ENCODE data around the gene PSG2.
"Not testable (repeated sequence)": the region's sequence is repeated elsewhere in the genome, so short reads cannot be mapped to it uniquely, and the experiment has no call there.

The PSG2 gene

GRCh38 chr19:43077881-43078280 is 4.6 kb downstream of the PSG2 start:
- not testable (repeated sequence) for H3K36me3 ChIP-seq (ENCODE audit: control insufficient read depth, insufficient read depth, low read length); H3K27ac ChIP-seq (ENCODE audit: low read depth, low read length); H3K9ac ChIP-seq (ENCODE audit: low read depth, low read length); H3K4me3 ChIP-seq (ENCODE audit: low read depth, low read length); H3K27me3 ChIP-seq (ENCODE audit: control insufficient read depth, insufficient read depth, low read length); H3K4me1 ChIP-seq (ENCODE audit: control insufficient read depth, insufficient read depth, low read length)
- H3K9me3 ChIP-seq (ENCODE audit: control insufficient read depth, insufficient read depth, low read length) = peaks cover 42% of the 10 kb centered on the region

GRCh38 chr19:43062418-43062817 is 20.1 kb downstream of the PSG2 start:
- not testable (repeated sequence) for H3K36me3 ChIP-seq (ENCODE audit: control insufficient read depth, insufficient read depth, low read length); H3K9ac ChIP-seq (ENCODE audit: low read depth, low read length); H3K27me3 ChIP-seq (ENCODE audit: control insufficient read depth, insufficient read depth, low read length); H3K4me3 ChIP-seq (ENCODE audit: low read depth, low read length); H3K27ac ChIP-seq (ENCODE audit: low read depth, low read length); H3K4me1 ChIP-seq (ENCODE audit: control insufficient read depth, insufficient read depth, low read length)
- peaks cover 42% of the 10 kb centered on the region for H3K9me3 ChIP-seq (ENCODE audit: control insufficient read depth, insufficient read depth, low read length)

GRCh38 chr19:43061326-43061725 is 21.2 kb downstream of the PSG2 start:
- not testable (repeated sequence) for H3K27me3 ChIP-seq (ENCODE audit: control insufficient read depth, insufficient read depth, low read length); H3K27ac ChIP-seq (ENCODE audit: low read depth, low read length); H3K4me3 ChIP-seq (ENCODE audit: low read depth, low read length)

GRCh38 chr19:43060254-43060653 is 22.2 kb downstream of the PSG2 start:
- not testable (repeated sequence) for H3K9ac ChIP-seq (ENCODE audit: low read depth, low read length); H3K4me1 ChIP-seq (ENCODE audit: control insufficient read depth, insufficient read depth, low read length); H3K36me3 ChIP-seq (ENCODE audit: control insufficient read depth, insufficient read depth, low read length); H3K27me3 ChIP-seq (ENCODE audit: control insufficient read depth, insufficient read depth, low read length); H3K27ac ChIP-seq (ENCODE audit: low read depth, low read length); H3K4me3 ChIP-seq (ENCODE audit: low read depth, low read length)
- peaks cover 38% of the 10 kb centered on the region for H3K9me3 ChIP-seq (ENCODE audit: control insufficient read depth, insufficient read depth, low read length)

More at GRCh38 chr19:43061326-43061725, 21.2 kb downstream of the PSG2 start:
- H3K4me1 ChIP-seq (ENCODE audit: control insufficient read depth, insufficient read depth, low read length); H3K36me3 ChIP-seq (ENCODE audit: control insufficient read depth, insufficient read depth, low read length); H3K9ac ChIP-seq (ENCODE audit: low read depth, low read length): not testable (repeated sequence)
- peaks cover 38% of the 10 kb centered on the region for H3K9me3 ChIP-seq (ENCODE audit: control insufficient read depth, insufficient read depth, low read length)

GRCh38 chr19:43059482-43059881 is 23.0 kb downstream of the PSG2 start:
- not testable (repeated sequence) for H3K4me3 ChIP-seq (ENCODE audit: low read depth, low read length); H3K9ac ChIP-seq (ENCODE audit: low read depth, low read length); H3K4me1 ChIP-seq (ENCODE audit: control insufficient read depth, insufficient read depth, low read length); H3K27ac ChIP-seq (ENCODE audit: low read depth, low read length); H3K36me3 ChIP-seq (ENCODE audit: control insufficient read depth, insufficient read depth, low read length); H3K27me3 ChIP-seq (ENCODE audit: control insufficient read depth, insufficient read depth, low read length)
- H3K9me3 ChIP-seq (ENCODE audit: control insufficient read depth, insufficient read depth, low read length) = peaks cover 40% of the 10 kb centered on the region

- not testable (repeated sequence) for H3K4me3 ChIP-seq (ENCODE audit: low read depth, low read length); H3K36me3 ChIP-seq (ENCODE audit: control insufficient read depth, insufficient read depth, low read length); H3K4me1 ChIP-seq (ENCODE audit: control insufficient read depth, insufficient read depth, low read length); H3K9ac ChIP-seq (ENCODE audit: low read depth, low read length); H3K27ac ChIP-seq (ENCODE audit: low read depth, low read length); H3K27me3 ChIP-seq (ENCODE audit: control insufficient read depth, insufficient read depth, low read length)
- H3K9me3 ChIP-seq (ENCODE audit: control insufficient read depth, insufficient read depth, low read length) = peaks cover 42% of the 10 kb centered on the region
Observed at GRCh38 chr19:43058440-43058839, 24.1 kb downstream of the PSG2 start.

- H3K4me1 ChIP-seq (ENCODE audit: control insufficient read depth, insufficient read depth, low read length); H3K4me3 ChIP-seq (ENCODE audit: low read depth, low read length); H3K27me3 ChIP-seq (ENCODE audit: control insufficient read depth, insufficient read depth, low read length); H3K36me3 ChIP-seq (ENCODE audit: control insufficient read depth, insufficient read depth, low read length); H3K27ac ChIP-seq (ENCODE audit: low read depth, low read length); H3K9ac ChIP-seq (ENCODE audit: low read depth, low read length): not testable (repeated sequence)
- peaks cover 38% of the 10 kb centered on the region for H3K9me3 ChIP-seq (ENCODE audit: control insufficient read depth, insufficient read depth, low read length)
Observed at GRCh38 chr19:43047966-43048365, 34.5 kb downstream of the PSG2 start.

GRCh38 chr19:43046578-43046977 is 35.9 kb downstream of the PSG2 start:
- not testable (repeated sequence) for H3K4me3 ChIP-seq (ENCODE audit: low read depth, low read length); H3K27ac ChIP-seq (ENCODE audit: low read depth, low read length); H3K9ac ChIP-seq (ENCODE audit: low read depth, low read length); H3K36me3 ChIP-seq (ENCODE audit: control insufficient read depth, insufficient read depth, low read length); H3K27me3 ChIP-seq (ENCODE audit: control insufficient read depth, insufficient read depth, low read length); H3K4me1 ChIP-seq (ENCODE audit: control insufficient read depth, insufficient read depth, low read length)
- H3K9me3 ChIP-seq (ENCODE audit: control insufficient read depth, insufficient read depth, low read length) = peaks cover 37% of the 10 kb centered on the region

GRCh38 chr19:43043492-43044180 is 38.9 kb downstream of the PSG2 start:
- H3K36me3 ChIP-seq (ENCODE audit: control insufficient read depth, insufficient read depth, low read length); H3K4me3 ChIP-seq (ENCODE audit: low read depth, low read length); H3K27ac ChIP-seq (ENCODE audit: low read depth, low read length); H3K9ac ChIP-seq (ENCODE audit: low read depth, low read length); H3K4me1 ChIP-seq (ENCODE audit: control insufficient read depth, insufficient read depth, low read length); H3K27me3 ChIP-seq (ENCODE audit: control insufficient read depth, insufficient read depth, low read length): not testable (repeated sequence)
- H3K9me3 ChIP-seq (ENCODE audit: control insufficient read depth, insufficient read depth, low read length) = peaks cover 30% of the 10 kb centered on the region

- not testable (repeated sequence) for H3K4me3 ChIP-seq (ENCODE audit: low read depth, low read length); H3K4me1 ChIP-seq (ENCODE audit: control insufficient read depth, insufficient read depth, low read length); H3K9ac ChIP-seq (ENCODE audit: low read depth, low read length); H3K27me3 ChIP-seq (ENCODE audit: control insufficient read depth, insufficient read depth, low read length); H3K36me3 ChIP-seq (ENCODE audit: control insufficient read depth, insufficient read depth, low read length); H3K27ac ChIP-seq (ENCODE audit: low read depth, low read length)
- H3K9me3 ChIP-seq (ENCODE audit: control insufficient read depth, insufficient read depth, low read length) = peaks cover 47% of the 10 kb centered on the region
Observed at GRCh38 chr19:43031645-43032044, 50.9 kb downstream of the PSG2 start.

GRCh38 chr19:43028866-43029265 is 53.6 kb downstream of the PSG2 start:
- Histone ChIP-seq H3K36me3 (ENCODE audit: control insufficient read depth, insufficient read depth, low read length) (no peaks in the 10 kb centered on the region), H3K27ac (ENCODE audit: low read depth, low read length) (no peak overlapping the region), H3K9ac (ENCODE audit: low read depth, low read length) (no peak overlapping the region), H3K4me1 (ENCODE audit: control insufficient read depth, insufficient read depth, low read length) (no peaks in the 10 kb centered on the region), H3K9me3 (ENCODE audit: control insufficient read depth, insufficient read depth, low read length) (peaks cover 43% of the 10 kb centered on the region), H3K4me3 (ENCODE audit: low read depth, low read length) (no peak overlapping the region), H3K27me3 (ENCODE audit: control insufficient read depth, insufficient read depth, low read length) (no peaks in the 10 kb centered on the region)

- H3K9ac ChIP-seq (ENCODE audit: low read depth, low read length); H3K27me3 ChIP-seq (ENCODE audit: control insufficient read depth, insufficient read depth, low read length); H3K36me3 ChIP-seq (ENCODE audit: control insufficient read depth, insufficient read depth, low read length); H3K4me3 ChIP-seq (ENCODE audit: low read depth, low read length); H3K4me1 ChIP-seq (ENCODE audit: control insufficient read depth, insufficient read depth, low read length); H3K27ac ChIP-seq (ENCODE audit: low read depth, low read length): not testable (repeated sequence)
- peaks cover 41% of the 10 kb centered on the region for H3K9me3 ChIP-seq (ENCODE audit: control insufficient read depth, insufficient read depth, low read length)
Observed at GRCh38 chr19:43027985-43028384, 54.5 kb downstream of the PSG2 start.
